Activated CD8-positive, alpha-beta T cell treated with anti-CD3 and anti-CD28 coated beads for 36 hours (primary cell): ENCODE data around the gene CDH22. TPM values are rescaled to one million over a fixed set of nuclear protein-coding genes. Genes with fewer than 3 reads are reported as not detected.

Experiments
- ATAC-seq: fragments of 200-7000 bp; cut with Tn5 transposase; one replicate; pipeline ENCODE4 v1.10.0; 2021; ENCODE audit warnings: mild to moderate bottlenecking, moderate library complexity
- CTCF ChIA-PET: fragments of 350-600 bp; sonication (Branson Sonifier 250); formaldehyde crosslinking; loops from one replicate; lab custom pipeline; 2021; ENCODE audit warnings: antibody characterized with exemption; lab: Charles Lee
- POLR2A ChIA-PET: fragments of 350-600 bp; sonication (Branson Sonifier 250); formaldehyde crosslinking; loops from one replicate; lab custom pipeline; 2021; ENCODE audit warnings: antibody characterized with exemption; lab: Charles Lee
- DNase-seq: peaks from one replicate; pipeline ENCODE4 v3.0.0-alpha.2; 2020
- H3K27ac Mint-ChIP-seq: one replicate; pipeline ENCODE4 v1.8.0; 2021; ENCODE audit warnings: mild to moderate bottlenecking, mixed read lengths
- H3K27me3 Mint-ChIP-seq: one replicate; pipeline ENCODE4 v1.8.0; 2021; ENCODE audit warnings: mixed read lengths
- H3K36me3 Mint-ChIP-seq: one replicate; pipeline ENCODE4 v1.8.0; 2021; ENCODE audit warnings: low read depth, mixed read lengths
- H3K4me1 Mint-ChIP-seq: one replicate; pipeline ENCODE4 v1.8.0; 2021; ENCODE audit warnings: low read depth, mixed read lengths
- H3K4me3 Mint-ChIP-seq: one replicate; pipeline ENCODE4 v1.8.0; 2021; ENCODE audit warnings: mild to moderate bottlenecking, moderate library complexity, mixed read lengths
- H3K9me3 Mint-ChIP-seq: one replicate; pipeline ENCODE4 v1.8.0; 2021; ENCODE audit warnings: mixed read lengths
- CTCF ChIP-seq: fragments of 200-600 bp; IDR thresholded peaks from one replicate; pipeline ENCODE4 v1.8.0; 2022; ENCODE audit warnings: antibody characterized with exemption, mild to moderate bottlenecking
- intact Hi-C: fragments of 100-400 bp; cut with micrococcal nuclease; formaldehyde crosslinking; loops from one replicate; pipeline ENCODE4 v1.10.0; 2022
- total RNA-seq, 2 experiments: library from RNA; stranded (reverse); gene quantifications; one replicate each; pipeline ENCODE4 v1.2.3, GENCODE V29; 2021

The CDH22 gene
- total RNA-seq, 2 experiments from 2014 or later: not detected

DNA sequence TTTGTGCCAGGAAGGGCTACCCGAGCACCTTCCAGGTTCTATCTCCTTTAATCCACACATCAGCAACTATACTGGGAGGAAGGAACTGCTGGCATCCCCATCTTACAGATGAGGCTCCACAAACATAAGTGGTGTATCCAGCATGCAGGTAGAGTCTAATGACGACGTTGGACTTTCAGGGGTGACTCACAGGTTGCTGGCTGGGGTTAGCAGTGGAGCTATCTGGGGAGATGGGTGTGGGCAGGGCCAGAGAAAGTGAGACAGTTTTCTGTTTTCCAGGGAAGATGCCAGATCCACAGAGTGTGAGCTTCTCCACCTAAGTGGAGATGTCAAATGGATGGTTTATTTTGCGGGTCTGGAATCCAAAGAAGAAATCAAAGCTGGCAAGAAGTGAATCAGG, 31.8 kb downstream of the CDH22 start:
- ATAC-seq: no peak
- Mint-ChIP-seq H3K27me3 (peaks cover 47% of the 10 kb centered on the region), H3K36me3 (no peaks in the 10 kb centered on the region), H3K4me3 (no peak overlapping the region), H3K9me3 (no peaks in the 10 kb centered on the region), H3K4me1 (no peaks in the 10 kb centered on the region), H3K27ac (no peak overlapping the region)
- TF ChIP-seq CTCF: no peak
- no peak for DNase-seq
- intact Hi-C loops: no loop called here
- ChIA-PET POLR2A (no interaction called here), CTCF (interaction anchor here (1.3 kb wide), 1 partner anchor 19 kb away, joined by 3 read pairs; no protein-coding TSS in a partner anchor)

GRCh38 chr20:46275091-46275490, 33.2 kb downstream of the CDH22 start:
- Mint-ChIP-seq H3K4me3 (no peak overlapping the region), H3K27me3 (peaks cover 43% of the 10 kb centered on the region), H3K27ac (no peak overlapping the region), H3K36me3 (no peaks in the 10 kb centered on the region), H3K4me1 (no peaks in the 10 kb centered on the region), H3K9me3 (no peaks in the 10 kb centered on the region)
- CTCF ChIA-PET: no interaction called here
- ATAC-seq (no peak), DNase-seq (no peak)
- no peak for TF ChIP-seq CTCF
- POLR2A ChIA-PET: no interaction called here
- intact Hi-C loops: no loop called here

GRCh38 chr20:46273717-46274116, 34.6 kb downstream of the CDH22 start:
- ChIA-PET POLR2A (no interaction called here), CTCF (no interaction called here)
- no peak overlapping the region for H3K4me3 Mint-ChIP-seq
- no peak for TF ChIP-seq CTCF
- H3K36me3 Mint-ChIP-seq: no peaks in the 10 kb centered on the region
- no peaks in the 10 kb centered on the region for H3K4me1 Mint-ChIP-seq
- H3K27ac Mint-ChIP-seq: no peak overlapping the region
- no peak for DNase-seq
- peaks cover 44% of the 10 kb centered on the region for H3K27me3 Mint-ChIP-seq
- ATAC-seq: no peak
- intact Hi-C loops: no loop called here
- H3K9me3 Mint-ChIP-seq: no peaks in the 10 kb centered on the region

DNA sequence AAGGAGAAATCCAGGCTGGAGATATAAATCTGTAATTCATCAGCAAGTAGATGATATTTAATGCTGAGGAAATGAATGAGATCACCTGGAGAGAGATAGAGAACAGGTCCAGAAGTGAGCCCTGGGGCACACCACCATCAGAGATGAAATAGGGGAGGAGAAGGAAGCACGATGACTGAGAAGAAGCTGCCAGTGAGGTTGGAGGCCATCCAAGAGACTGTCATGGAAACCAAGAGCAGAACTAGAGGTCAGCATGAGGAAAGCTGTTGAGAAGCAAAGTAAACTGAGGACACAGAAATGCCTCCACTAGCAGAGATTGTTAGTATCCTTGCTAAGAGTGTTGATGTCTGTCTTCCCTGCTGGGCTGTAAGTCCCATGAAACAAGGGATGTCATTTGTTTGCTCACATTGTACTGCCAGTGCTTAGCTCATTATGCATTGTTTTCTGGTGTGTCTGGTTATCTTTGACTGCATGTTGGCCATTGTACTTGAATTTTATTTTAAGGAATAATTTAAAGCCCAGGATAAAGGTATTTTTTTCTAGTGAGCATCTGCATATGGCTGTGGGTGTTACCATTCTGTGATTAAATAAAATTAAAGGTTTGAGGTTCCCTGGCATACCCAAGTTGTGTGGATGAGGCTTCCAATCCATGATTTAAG, 35.8 kb downstream of the CDH22 start:
- no peak overlapping the region for H3K27ac Mint-ChIP-seq
- H3K4me1 Mint-ChIP-seq: no peaks in the 10 kb centered on the region
- no peak for ATAC-seq
- no peaks in the 10 kb centered on the region for H3K36me3 Mint-ChIP-seq
- no peak overlapping the region for H3K4me3 Mint-ChIP-seq
- intact Hi-C loops: no loop called here
- no peaks in the 10 kb centered on the region for H3K9me3 Mint-ChIP-seq
- ChIA-PET POLR2A (no interaction called here), CTCF (no interaction called here)
- TF ChIP-seq CTCF: no peak
- peaks cover 42% of the 10 kb centered on the region for H3K27me3 Mint-ChIP-seq
- DNase-seq: no peak

DNA sequence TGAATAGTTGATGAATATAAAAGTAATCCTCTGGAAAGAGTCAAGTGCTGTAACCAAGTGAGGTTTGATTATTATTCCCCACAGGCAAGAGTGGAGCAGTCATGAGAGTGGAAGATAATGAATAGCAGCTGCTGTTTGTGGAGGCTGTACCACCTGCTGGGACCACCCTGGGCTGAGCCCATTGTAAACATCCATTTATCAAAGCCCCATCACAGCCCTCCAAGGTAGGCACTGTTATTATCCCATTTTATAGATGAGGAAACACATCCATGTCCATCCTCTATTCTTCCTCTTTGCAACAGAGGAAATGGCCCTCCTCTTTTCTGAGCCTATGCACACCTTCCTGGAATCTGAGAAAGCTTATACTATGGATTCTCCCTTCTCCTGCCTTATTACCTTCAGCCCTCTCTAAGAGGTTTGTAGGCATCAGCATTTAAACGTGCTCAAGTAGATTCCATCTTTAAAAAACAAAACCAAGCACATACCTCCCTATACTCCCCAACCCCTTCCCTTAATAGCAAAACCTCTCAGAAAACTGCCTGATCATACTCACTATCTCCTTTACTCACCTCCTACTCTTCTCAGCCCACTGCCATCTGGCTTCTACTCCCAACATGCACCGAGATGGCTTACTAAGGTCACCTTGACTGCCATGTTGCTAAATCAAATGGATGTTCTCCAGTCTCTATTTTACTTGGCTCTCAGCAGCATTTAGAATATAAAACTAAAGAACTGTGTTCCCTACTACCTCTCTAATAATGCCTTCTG, 37.1 kb downstream of the CDH22 start:
- no peaks in the 10 kb centered on the region for H3K4me1 Mint-ChIP-seq

More for the DNA sequence above, 37.1 kb downstream of the CDH22 start:
- intact Hi-C loops: no loop called here
- Mint-ChIP-seq H3K27me3 (peaks cover 39% of the 10 kb centered on the region), H3K4me3 (no peak overlapping the region), H3K27ac (no peak overlapping the region), H3K36me3 (no peaks in the 10 kb centered on the region), H3K9me3 (no peaks in the 10 kb centered on the region)
- TF ChIP-seq CTCF: no peak
- ChIA-PET CTCF (no interaction called here), POLR2A (no interaction called here)
- DNase-seq: no peak
- no peak for ATAC-seq
